ENCODE results near the gene CLP1.

CLP1 gene

DNA sequence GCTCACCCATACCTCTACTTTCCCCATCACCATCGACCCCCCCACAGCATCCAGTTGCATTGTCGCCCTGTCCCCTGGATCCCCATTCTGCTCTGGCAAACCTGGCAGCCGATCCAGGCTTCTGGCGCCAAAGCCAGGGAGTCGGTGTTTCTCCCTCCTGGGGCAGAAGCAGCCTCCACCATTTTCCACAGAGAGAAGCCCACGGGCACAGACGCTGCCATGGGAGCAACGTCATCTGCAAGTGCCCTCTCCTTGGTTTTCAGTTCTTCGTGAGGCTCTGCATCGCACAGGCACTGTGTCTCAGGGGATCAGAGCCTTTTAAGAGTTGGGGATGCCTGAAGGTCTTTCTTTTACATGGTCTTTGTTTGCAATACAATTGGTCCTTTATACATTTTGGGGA, 10.2 kb upstream of the CLP1 start:
- H3K4me3 ChIP-seq (replicated peaks; ENCODE audit: low read depth, low read length), result no peak overlapping the region
- H3K36me3 ChIP-seq (ENCODE audit: control insufficient read depth, insufficient read depth, low read length), result no peaks in the 10 kb centered on the region
- TF ChIP-seq, protein P1, sequence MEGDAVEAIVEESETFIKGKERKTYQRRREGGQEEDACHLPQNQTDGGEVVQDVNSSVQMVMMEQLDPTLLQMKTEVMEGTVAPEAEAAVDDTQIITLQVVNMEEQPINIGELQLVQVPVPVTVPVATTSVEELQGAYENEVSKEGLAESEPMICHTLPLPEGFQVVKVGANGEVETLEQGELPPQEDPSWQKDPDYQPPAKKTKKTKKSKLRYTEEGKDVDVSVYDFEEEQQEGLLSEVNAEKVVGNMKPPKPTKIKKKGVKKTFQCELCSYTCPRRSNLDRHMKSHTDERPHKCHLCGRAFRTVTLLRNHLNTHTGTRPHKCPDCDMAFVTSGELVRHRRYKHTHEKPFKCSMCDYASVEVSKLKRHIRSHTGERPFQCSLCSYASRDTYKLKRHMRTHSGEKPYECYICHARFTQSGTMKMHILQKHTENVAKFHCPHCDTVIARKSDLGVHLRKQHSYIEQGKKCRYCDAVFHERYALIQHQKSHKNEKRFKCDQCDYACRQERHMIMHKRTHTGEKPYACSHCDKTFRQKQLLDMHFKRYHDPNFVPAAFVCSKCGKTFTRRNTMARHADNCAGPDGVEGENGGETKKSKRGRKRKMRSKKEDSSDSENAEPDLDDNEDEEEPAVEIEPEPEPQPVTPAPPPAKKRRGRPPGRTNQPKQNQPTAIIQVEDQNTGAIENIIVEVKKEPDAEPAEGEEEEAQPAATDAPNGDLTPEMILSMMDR (IDR thresholded peaks at IDR 0.05; ENCODE audit: insufficient read depth, low read length, poor library complexity, severe bottlenecking), result no peak
- peaks cover 3% of the 10 kb centered on the region for H3K27me3 ChIP-seq (replicated peaks; ENCODE audit: control insufficient read depth, insufficient read depth, low read length)
- no peak for DNase-seq (ENCODE audit: extremely low read depth, insufficient read length)

- no peak for DNase-seq (ENCODE audit: extremely low read depth, insufficient read length)
Observed at GRCh38 chr11:57647960-57648800, 9.4 kb upstream of the CLP1 start.

DNA sequence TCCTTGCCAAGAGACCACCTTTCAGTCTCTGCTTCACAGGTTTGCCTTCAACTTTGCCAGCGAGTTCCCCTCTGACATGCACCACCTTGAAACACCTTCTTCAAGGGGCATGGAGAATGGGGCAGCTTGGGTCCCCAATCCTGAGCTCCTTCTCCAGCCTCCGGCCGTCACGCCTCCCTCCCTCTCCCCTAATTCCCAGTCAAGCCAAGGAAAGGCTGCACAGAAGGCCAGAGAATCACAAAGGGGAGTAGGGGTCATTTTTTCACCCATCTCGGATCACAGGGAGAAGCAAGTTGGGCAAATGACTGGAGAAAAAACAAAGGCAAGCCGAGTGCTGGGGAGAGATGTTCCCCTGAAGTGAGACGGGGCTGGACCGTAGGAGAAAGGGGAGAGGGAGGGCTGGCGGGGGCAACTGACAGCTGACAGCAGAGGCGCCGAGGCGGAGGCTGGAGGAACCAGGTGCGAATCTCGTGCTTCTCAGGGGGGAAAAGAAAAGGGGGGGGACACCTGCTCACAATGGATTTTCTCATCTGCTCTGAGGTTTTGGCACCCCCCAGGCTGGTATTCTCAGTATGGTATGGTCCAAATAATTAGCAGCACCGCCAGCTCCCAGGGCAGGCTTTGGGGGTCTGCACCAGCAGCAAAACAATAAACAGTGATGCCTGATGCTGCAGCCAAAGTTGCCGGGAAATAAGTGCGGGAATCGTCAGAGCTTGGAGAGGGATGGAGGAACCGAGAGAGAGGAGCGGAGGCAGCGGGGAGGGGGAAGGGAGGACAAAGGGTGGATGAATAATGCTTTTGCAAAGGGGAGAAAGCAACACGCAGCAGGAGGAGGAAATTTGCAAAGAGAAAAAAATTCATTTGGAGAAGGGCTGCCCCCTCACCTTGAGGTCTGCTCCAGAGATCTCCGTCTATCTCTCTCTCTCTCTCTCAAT, 8.5 kb upstream of the CLP1 start:
- Histone ChIP-seq H3K36me3 (ENCODE audit: control insufficient read depth, insufficient read depth, low read length) (no peaks in the 10 kb centered on the region), H3K4me3 (replicated peaks; ENCODE audit: low read depth, low read length) (no peak overlapping the region; the same call in 1 of the 2 replicates), H3K27me3 (replicated peaks; ENCODE audit: control insufficient read depth, insufficient read depth, low read length) (peaks cover 3% of the 10 kb centered on the region)
- TF ChIP-seq, protein P1 (IDR thresholded peaks at IDR 0.05; ENCODE audit: insufficient read depth, low read length, poor library complexity, severe bottlenecking), result no peak
- no peak for DNase-seq (ENCODE audit: extremely low read depth, insufficient read length)

More at GRCh38 chr11:57647960-57648800, 9.4 kb upstream of the CLP1 start:
- TF ChIP-seq, protein P1 (IDR thresholded peaks at IDR 0.05; ENCODE audit: insufficient read depth, low read length, poor library complexity, severe bottlenecking), result no peak
- Histone ChIP-seq H3K27me3 (replicated peaks; ENCODE audit: control insufficient read depth, insufficient read depth, low read length) (peaks cover 3% of the 10 kb centered on the region), H3K4me3 (replicated peaks; ENCODE audit: low read depth, low read length) (no peak overlapping the region), H3K36me3 (ENCODE audit: control insufficient read depth, insufficient read depth, low read length) (no peaks in the 10 kb centered on the region)

GRCh38 chr11:57649826-57650738, 7.5 kb upstream of the CLP1 start, which contains the start of gene YPEL4:
YPEL4 (minus strand) TSS chr11:57649912; CDS start chr11:57647107, 2,805 bp downstream.
- DNase-seq (ENCODE audit: extremely low read depth, insufficient read length), result no peak

More at GRCh38 chr11:57649826-57650738, 7.5 kb upstream of the CLP1 start, which contains the start of gene YPEL4:
- no peaks in the 10 kb centered on the region for H3K36me3 ChIP-seq (ENCODE audit: control insufficient read depth, insufficient read depth, low read length)
- TF ChIP-seq, protein P1 (IDR thresholded peaks at IDR 0.05; ENCODE audit: insufficient read depth, low read length, poor library complexity, severe bottlenecking), result no peak
- H3K27me3 ChIP-seq (replicated peaks; ENCODE audit: control insufficient read depth, insufficient read depth, low read length), result peaks cover 3% of the 10 kb centered on the region
- H3K4me3 ChIP-seq (replicated peaks; ENCODE audit: low read depth, low read length), result no peak within 1 kb of the TSS; the same call in 1 of the 2 replicates

All from GM06990 (cell line).